Neural crest cell (in vitro differentiated cells): Measurements from ENCODE around the gene DENND6B. TPM values are rescaled to one million over a fixed set of nuclear protein-coding genes. Genes with fewer than 3 reads are reported as not detected.

Experiments
- DNase-seq: peaks from one replicate; pipeline ENCODE4 v3.0.0; 2021; ENCODE audit warnings: low read depth, mixed read lengths, low spot score
- H3K27ac Mint-ChIP-seq: one replicate; pipeline ENCODE4 v1.8.0; 2021; ENCODE audit warnings: mild to moderate bottlenecking, mixed read lengths; ENCODE audit not compliant: unreplicated experiment
- H3K27me3 Mint-ChIP-seq: 2 replicates; pipeline ENCODE4 v1.8.0; 2021; ENCODE audit warnings: low read depth, mild to moderate bottlenecking, mixed read lengths
- H3K36me3 Mint-ChIP-seq: 2 replicates; pipeline ENCODE4 v1.8.0; 2021; ENCODE audit warnings: low read depth, mild to moderate bottlenecking, mixed read lengths
- H3K4me1 Mint-ChIP-seq: 2 replicates; pipeline ENCODE4 v1.8.0; 2021; ENCODE audit warnings: mixed read lengths
- H3K4me3 Mint-ChIP-seq: one replicate; pipeline ENCODE4 v1.8.0; 2021; ENCODE audit warnings: mild to moderate bottlenecking, mixed read lengths
- H3K9me3 Mint-ChIP-seq: 2 replicates; pipeline ENCODE4 v1.8.0; 2021; ENCODE audit warnings: mixed read lengths
- CTCF ChIP-seq: fragments of 200-600 bp; sonication (generic); conservative IDR thresholded peaks from 2 replicates; pipeline ENCODE4 v1.5.0; 2021; ENCODE audit warnings: antibody characterized with exemption, mild to moderate bottlenecking
- total RNA-seq: library from RNA; stranded (reverse); gene quantifications from 2 replicates; pipeline ENCODE4 v1.2.1, GENCODE V29; 2021

DENND6B gene
- total RNA-seq, 1 donor from 2014 or later: 22.0 TPM

- peaks cover 5% of the 10 kb centered on the region for H3K27me3 Mint-ChIP-seq
- H3K4me1 Mint-ChIP-seq: peaks cover 8% of the 10 kb centered on the region
- DNase-seq: no peak
- H3K9me3 Mint-ChIP-seq: no peaks in the 10 kb centered on the region
- H3K4me3 Mint-ChIP-seq: no peak overlapping the region
- H3K36me3 Mint-ChIP-seq: peaks cover 8% of the 10 kb centered on the region
- no peak for TF ChIP-seq CTCF
- no peak overlapping the region for H3K27ac Mint-ChIP-seq
Measured at GRCh38 chr22:50278461-50278860, 48.4 kb downstream of the DENND6B start.

- H3K36me3 Mint-ChIP-seq: peaks cover 8% of the 10 kb centered on the region
- no peak for TF ChIP-seq CTCF
- peaks cover 8% of the 10 kb centered on the region for H3K4me1 Mint-ChIP-seq
- H3K4me3 Mint-ChIP-seq: no peak overlapping the region
- peaks cover 6% of the 10 kb centered on the region for H3K27me3 Mint-ChIP-seq
- DNase-seq: no peak
- H3K9me3 Mint-ChIP-seq: no peaks in the 10 kb centered on the region
- no peak overlapping the region for H3K27ac Mint-ChIP-seq
Measured at GRCh38 chr22:50277761-50278160, 49.1 kb downstream of the DENND6B start.

GRCh38 chr22:50276143-50276542 is 50.7 kb downstream of the DENND6B start:
- H3K27ac Mint-ChIP-seq: no peak overlapping the region
- DNase-seq: no peak
- H3K4me1 Mint-ChIP-seq: peaks cover 8% of the 10 kb centered on the region
- no peak overlapping the region for H3K4me3 Mint-ChIP-seq
- TF ChIP-seq CTCF: peak; percentile 44
- peaks cover 12% of the 10 kb centered on the region for H3K27me3 Mint-ChIP-seq
- peaks cover 8% of the 10 kb centered on the region for H3K36me3 Mint-ChIP-seq
- no peaks in the 10 kb centered on the region for H3K9me3 Mint-ChIP-seq

GRCh38 chr22:50275181-50276055 is 51.4 kb downstream of the DENND6B start:
- H3K27ac Mint-ChIP-seq: no peak overlapping the region
- no peak for DNase-seq
- peaks cover 8% of the 10 kb centered on the region for H3K36me3 Mint-ChIP-seq
- H3K4me1 Mint-ChIP-seq: peaks cover 11% of the 10 kb centered on the region
- H3K4me3 Mint-ChIP-seq: no peak overlapping the region
- peaks cover 18% of the 10 kb centered on the region for H3K27me3 Mint-ChIP-seq
- no peak for TF ChIP-seq CTCF
- H3K9me3 Mint-ChIP-seq: no peaks in the 10 kb centered on the region

GRCh38 chr22:50274771-50275170 is 52.0 kb downstream of the DENND6B start:
- Mint-ChIP-seq H3K27ac (no peak overlapping the region), H3K4me3 (no peak overlapping the region), H3K27me3 (peaks cover 18% of the 10 kb centered on the region), H3K4me1 (peaks cover 11% of the 10 kb centered on the region), H3K36me3 (peaks cover 8% of the 10 kb centered on the region), H3K9me3 (no peaks in the 10 kb centered on the region)
- TF ChIP-seq CTCF: no peak
- no peak for DNase-seq
